Measurements from ENCODE around the gene PFN4. TPM values are rescaled to one million over a fixed set of nuclear protein-coding genes. Genes with fewer than 3 reads are reported as not detected.

PFN4 gene
- total and polyA plus RNA-seq, 9 of the 15 experiments (the other 6 are each of a cell fraction or from before 2014, with no cell fraction given): 0.07 to 0.54 (median 0.31) TPM; not detected in 2

GRCh38 chr2:24075915-24076848 lies 47.0 kb downstream of the PFN4 start, which contains the start of gene SF3B6 (continued):
- TF ChIP-seq ZFP30 (CRISPR knock-in tag; IDR thresholded peaks at IDR 0.05; ENCODE audit: borderline replicate concordance) (no peak), BCLAF1 (IDR thresholded peaks at IDR 0.05; ENCODE audit: borderline replicate concordance in 1 of 2, control insufficient read depth in 1 of 2, low read depth in 2 of 2, low read length in 1 of 2) (peak in 1 of 2 experiments; percentile 99; a peak in 2 of 4 replicates), PYGO2 (tag; IDR thresholded peaks at IDR 0.05) (no peak), SNIP1 (IDR thresholded peaks at IDR 0.05; ENCODE audit: low read depth) (peak; percentile 66; the same call in 1 of the 2 replicates), HDAC2 (IDR thresholded peaks at IDR 0.05) (peak; percentile 85), SAFB (IDR thresholded peaks at IDR 0.05; ENCODE audit: borderline replicate concordance, low read depth, low read length) (no peak), MIER1 (IDR thresholded peaks at IDR 0.05; ENCODE audit: low read depth) (no peak; the same call in 1 of the 2 replicates), MAX (CRISPR knock-in tag; IDR thresholded peaks at IDR 0.05) (peak; percentile 70), CHAMP1 (IDR thresholded peaks at IDR 0.05) (peak; percentile 37; the same call in 1 of the 2 replicates), FOXK1 (CRISPR knock-in tag; IDR thresholded peaks at IDR 0.05; ENCODE audit: borderline replicate concordance) (peak; percentile 96), RBM22 (IDR thresholded peaks at IDR 0.05; ENCODE audit: low read depth, low read length, poor library complexity, severe bottlenecking) (peak; percentile 23), PKNOX1 (IDR thresholded peaks at IDR 0.05) (peak; percentile 84), SPI1 (IDR thresholded peaks at IDR 0.05; ENCODE audit: borderline replicate concordance, low read depth, low read length) (peak; percentile 57; the same call in 1 of the 2 replicates)
- TF ChIP-seq, protein P1, sequence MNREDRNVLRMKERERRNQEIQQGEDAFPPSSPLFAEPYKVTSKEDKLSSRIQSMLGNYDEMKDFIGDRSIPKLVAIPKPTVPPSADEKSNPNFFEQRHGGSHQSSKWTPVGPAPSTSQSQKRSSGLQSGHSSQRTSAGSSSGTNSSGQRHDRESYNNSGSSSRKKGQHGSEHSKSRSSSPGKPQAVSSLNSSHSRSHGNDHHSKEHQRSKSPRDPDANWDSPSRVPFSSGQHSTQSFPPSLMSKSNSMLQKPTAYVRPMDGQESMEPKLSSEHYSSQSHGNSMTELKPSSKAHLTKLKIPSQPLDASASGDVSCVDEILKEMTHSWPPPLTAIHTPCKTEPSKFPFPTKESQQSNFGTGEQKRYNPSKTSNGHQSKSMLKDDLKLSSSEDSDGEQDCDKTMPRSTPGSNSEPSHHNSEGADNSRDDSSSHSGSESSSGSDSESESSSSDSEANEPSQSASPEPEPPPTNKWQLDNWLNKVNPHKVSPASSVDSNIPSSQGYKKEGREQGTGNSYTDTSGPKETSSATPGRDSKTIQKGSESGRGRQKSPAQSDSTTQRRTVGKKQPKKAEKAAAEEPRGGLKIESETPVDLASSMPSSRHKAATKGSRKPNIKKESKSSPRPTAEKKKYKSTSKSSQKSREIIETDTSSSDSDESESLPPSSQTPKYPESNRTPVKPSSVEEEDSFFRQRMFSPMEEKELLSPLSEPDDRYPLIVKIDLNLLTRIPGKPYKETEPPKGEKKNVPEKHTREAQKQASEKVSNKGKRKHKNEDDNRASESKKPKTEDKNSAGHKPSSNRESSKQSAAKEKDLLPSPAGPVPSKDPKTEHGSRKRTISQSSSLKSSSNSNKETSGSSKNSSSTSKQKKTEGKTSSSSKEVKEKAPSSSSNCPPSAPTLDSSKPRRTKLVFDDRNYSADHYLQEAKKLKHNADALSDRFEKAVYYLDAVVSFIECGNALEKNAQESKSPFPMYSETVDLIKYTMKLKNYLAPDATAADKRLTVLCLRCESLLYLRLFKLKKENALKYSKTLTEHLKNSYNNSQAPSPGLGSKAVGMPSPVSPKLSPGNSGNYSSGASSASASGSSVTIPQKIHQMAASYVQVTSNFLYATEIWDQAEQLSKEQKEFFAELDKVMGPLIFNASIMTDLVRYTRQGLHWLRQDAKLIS (CRISPR knock-in tag; IDR thresholded peaks at IDR 0.05): peak; percentile 81
